HTR-8/SVneo (cell line): ENCODE measurements around the gene HIVEP3.

Experiments used
- DNase-seq: peaks from one replicate; pipeline ENCODE4 v3.0.0; 2011; ENCODE audit warnings: low spot score, mixed read lengths; ENCODE audit not compliant: insufficient read length
- FAIRE-seq: peaks from 2 replicates; lab custom pipeline; 2011; peaks lifted over from hg19 to GRCh38; lab: Jason Lieb, UNC

HIVEP3 gene

DNA sequence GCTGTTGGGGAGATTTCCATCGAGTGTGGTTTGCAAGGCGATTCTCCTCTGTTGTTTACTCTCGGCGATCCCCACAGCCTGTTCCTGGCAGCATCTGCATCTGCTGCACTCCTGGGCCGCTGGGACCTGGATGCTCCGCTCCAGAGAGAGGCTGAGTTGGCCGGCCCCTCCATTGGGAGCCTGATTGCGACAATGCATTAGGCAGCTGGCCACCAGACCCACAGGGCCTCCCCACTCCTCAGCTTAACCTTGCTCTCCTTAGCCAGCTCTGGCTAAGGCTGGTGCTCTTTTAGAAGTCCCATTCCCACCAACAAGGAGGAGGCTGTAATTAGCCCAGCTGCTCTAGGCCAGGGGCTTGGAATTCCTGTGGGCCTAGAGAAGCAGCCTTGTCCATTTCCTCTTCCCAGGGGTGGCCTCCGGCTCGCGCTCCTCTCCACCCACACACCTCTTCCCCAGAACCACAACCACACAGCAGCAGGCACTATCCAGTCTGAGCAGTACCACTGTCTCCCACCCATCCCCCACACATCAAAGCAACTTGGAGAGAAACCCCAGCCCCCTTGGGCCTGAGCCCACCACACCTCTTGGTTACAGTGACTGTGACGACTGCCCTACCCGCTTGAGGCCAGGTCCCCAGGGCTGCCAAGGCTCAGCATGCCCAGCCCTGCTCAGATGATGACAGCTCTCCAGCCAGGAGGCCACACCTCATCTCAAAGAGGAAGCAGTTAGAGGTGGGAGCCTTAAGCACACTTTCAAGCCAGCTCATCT is 240.4 kb downstream of the HIVEP3 start:
- DNase-seq (no peak), FAIRE-seq (no peak)

DNA sequence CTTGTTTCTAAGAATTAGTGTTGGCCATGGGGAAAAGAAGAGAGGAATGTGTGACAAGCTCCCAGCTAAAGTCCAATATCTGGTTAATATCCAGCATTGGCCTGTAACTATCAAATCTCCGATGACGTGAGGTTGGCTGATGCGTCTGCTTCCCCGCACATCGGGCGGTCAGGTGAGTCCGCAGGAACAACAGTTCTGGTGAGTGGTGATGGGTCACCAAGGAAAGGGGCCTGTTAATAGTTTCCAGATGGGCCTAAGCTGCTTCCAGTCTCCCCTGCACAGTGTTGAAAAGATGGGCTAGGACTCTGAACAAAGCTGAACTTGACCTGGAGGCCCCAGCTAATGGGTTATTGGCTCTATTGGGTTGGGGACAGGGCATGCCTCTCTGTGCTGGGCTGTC is 241.1 kb downstream of the HIVEP3 start:
- no peak for FAIRE-seq
- no peak for DNase-seq

DNA sequence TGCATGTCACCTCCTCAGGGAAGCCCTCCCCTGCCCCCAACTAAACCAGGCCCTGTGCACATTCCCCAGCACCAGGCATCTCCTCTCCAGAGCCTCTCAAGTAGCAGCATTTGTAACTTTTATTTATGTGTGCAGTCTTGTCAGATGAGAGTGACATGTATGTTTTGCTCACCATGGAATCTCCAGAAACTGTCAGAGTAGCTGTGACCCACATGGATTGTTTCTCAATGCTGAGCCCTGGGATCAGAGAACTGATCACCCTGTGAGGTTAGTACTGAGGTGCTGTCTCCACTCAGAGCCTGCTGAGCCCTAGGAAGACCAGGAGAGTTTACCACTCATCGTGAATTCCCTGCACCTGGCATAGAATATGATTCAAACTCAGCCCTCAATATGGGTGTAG is 243.3 kb downstream of the HIVEP3 start:
- no peak for FAIRE-seq

DNA sequence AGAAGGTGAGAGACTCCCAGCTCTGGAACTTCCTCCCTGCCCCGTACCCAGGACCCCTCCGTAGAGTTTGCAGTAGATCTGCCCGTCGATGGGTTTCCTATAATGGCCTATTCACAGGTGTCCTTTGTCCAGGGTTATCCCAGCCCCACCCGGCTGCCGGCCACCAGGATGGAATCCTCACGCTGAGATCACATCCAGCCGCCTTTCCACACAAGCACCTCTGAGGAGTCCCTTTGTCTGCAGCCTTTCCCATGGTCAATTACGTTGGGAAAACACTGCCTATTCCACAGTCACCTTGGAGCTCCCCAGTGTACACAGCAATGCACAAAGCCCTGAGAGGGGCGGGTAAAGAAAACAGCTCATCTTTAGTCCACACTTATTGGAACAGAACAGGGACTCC is 244.2 kb downstream of the HIVEP3 start:
- DNase-seq: no peak
- no peak for FAIRE-seq

More for the DNA sequence above, 243.3 kb downstream of the HIVEP3 start:
- DNase-seq: no peak

DNA sequence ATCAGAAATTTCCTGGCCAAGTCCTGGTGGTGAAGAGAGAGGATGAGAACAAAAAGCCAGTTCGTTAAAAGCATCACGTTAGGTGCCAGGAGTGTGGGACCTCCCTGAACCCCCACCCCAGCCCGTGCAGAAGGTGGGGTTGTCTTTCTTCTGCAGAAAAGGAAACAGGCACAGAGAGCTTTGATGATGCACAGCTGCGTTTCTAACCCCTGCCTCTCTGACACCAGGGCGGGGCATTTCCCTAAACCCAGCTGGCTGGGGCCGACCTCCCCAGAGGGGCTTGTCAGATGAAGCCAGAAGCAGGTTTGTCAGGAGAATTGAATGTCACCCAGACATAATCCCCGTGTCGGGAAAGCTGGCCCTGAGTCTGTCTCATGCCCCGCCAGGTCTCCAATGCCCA is 244.9 kb downstream of the HIVEP3 start:
- FAIRE-seq (no peak), DNase-seq (no peak)

DNA sequence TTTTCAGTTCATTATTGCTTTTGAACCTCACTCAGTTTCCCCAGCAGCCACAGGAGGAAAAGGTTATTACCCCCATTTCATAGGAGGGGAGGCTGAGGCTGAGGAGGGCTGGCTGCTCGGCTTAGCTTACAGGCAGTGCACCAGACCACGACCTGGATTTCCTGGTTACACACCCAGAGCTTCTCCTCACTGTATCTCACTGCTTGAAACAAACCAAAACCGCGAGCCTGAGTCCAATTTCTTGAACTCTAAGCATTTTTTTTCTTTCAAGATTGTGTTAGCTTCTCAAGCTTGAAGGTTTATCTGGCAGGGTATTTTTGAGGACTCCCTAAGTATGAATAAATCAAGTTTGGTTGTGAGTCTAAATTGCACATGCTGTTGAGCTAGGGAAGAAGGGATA is 245.3 kb downstream of the HIVEP3 start:
- FAIRE-seq: no peak
- no peak for DNase-seq

DNA sequence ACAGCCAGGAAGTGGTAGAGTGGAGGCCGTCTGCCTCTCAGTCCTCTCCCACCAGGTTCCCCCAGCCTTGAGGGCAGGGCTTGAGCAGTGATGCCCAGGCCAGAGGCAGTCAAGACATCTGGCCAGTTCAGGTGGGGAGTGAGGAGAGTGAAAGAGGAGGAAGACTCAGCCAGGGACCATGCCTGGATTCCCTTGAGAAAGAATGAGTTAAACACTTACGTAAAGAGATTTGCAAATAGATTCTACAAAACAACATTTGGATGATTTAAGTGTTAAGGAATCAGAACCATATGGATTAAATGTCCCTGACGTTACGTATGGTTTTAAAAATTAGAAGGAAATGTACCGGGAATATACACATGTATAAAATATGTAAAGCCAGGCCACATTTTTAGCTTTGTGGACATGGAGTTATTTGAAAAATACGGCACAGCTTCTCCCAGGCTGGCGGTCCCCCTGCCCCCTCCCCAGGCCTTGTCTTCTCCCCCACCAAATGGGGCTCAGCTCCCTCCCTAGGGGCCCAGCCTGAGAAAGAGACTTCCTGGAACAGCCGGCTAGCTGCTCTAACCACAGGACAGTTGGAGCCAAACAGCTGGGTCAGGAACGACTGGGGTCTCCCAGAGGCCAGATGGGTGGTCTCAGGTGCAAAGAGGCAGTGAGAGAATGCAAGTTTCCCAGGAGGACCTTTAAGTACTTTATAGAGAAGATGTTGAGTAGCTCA is 245.9 kb downstream of the HIVEP3 start:
- FAIRE-seq: no peak
- no peak for DNase-seq

DNA sequence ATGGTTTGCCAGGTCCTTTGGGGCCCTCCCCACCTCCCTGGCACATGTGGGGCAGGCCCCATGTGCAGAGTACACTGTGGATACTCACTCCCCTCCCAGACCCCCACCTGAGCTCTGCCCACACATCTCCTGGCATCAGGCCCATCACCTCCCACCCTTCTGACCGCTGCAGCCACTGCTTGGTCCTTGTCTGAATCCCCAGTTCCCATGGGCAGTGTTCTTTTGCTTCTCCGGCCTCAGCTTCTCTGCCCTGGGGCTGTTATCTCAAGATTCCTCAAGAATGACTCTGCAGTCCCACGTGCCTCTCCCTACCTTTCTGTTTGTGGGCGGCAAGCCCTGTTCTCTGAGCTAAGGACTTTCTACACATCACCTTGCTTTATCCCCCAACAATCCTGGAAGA is 246.5 kb downstream of the HIVEP3 start:
- DNase-seq: peak; percentile 87
- no peak for FAIRE-seq

DNA sequence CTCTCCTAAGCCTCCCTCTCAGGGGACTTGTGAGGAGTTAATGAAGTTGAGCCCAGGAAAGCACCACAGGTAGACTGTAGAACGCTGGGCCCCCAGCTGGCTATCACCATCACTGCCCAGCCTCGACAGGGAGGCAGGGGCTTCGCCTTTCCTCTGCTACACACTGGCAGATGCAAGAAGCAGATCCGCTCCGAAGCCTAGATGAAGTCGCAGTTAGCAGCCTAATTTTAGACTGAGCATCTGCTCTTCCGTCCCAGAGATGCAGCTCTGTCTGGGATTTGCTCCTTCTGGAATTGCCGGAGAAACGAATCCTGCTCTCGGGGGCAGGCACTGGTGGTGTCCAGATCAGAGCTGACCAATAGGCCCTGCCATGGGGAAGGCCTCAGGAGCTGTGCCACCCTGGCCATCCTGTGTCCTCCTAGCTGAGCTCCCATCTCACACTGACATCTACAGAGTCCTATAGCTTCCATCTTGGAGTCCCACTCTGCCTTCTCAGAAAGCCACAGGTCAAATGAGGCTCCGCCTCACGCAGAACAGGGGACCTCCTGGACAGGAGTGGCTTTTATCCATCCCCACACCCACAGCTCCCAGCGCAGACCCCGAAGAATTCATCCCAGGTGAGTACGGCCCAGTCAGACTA is 247.5 kb downstream of the HIVEP3 start:
- FAIRE-seq (no peak), DNase-seq (no peak)

DNA sequence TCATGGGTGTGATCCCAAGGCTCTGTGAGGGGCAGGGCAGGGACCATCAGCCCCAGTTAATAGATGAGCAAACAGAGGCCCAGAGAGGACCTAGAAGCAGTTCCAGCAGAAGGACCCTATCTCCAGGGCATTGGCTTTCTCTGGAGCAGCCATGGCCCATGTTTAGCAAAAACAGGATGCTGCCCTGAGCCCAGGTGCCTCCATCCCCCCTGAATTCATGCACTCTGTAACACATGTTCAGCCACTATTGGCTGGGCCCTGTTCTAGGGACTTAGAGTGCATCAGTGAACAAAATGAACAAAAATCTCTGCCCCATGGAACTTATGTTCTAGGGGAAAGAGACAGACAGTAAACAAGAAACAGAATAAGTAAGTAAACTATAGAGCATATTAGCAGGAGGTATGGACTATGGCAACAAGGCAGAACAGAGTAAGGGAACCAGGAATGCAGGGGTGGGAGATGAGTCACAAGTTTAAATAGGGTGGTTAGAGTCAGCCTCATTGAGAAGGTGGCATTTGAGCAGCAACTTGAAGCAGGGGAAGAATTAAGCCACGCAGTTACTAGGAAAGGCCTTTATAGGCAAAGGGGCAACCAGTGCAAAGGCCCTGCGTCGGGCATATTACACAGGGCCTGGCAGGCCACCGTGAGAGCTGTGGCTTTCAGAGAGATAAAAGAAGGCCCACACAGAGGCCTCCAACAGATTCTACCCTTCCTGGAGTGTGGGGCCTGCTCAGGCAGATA is 248.3 kb downstream of the HIVEP3 start:
- FAIRE-seq: no peak
- DNase-seq: no peak

DNA sequence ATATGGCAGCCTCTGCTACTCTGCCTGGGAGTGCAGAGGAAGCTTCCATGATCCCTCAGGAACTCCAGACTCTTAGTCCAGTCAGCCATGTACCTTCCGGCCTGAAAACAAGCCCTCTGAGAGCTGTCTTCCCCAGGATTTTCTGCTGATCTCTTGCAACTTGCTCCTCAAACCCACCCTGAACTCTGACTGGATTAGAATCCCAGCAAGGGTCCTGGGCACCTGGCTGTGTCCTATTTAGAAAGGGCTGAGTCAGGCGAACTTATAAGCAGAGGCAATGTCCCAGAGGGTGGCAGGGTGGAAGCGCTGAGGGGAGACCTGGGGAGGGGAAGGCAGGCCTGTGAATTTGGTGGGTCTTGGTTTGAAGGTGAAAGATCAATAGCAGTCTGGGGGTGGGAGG is 249.8 kb downstream of the HIVEP3 start:
- no peak for FAIRE-seq
- no peak for DNase-seq

DNA sequence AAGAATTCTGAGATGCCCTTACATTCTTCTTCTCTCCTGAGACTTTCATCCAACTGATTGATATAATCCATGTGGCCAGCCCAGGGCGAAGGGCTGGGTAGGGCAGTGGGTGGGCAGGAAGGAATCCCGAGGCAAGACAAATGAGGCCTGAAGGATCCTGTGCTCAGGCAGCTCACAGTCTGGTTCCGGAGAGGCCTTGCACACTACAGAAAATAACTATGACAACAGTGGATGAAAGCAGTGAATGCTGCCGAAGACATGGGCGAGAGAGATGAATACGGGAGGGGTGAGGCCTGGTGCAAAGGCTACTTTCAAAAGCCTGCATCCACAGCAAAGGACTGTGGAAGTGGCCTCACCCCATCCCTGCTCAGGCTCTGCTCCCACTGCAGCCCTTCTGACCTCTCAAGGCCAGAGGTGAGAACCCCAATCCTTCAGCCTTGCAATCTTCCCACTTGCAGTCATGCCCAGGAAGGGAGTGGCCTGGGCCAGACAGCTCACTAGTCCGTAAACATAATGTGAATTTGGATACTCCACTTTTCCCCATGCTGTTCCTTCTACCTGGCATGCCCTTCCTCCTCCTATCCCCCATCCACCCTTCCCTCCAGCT is 250.6 kb downstream of the HIVEP3 start:
- no peak for FAIRE-seq

DNA sequence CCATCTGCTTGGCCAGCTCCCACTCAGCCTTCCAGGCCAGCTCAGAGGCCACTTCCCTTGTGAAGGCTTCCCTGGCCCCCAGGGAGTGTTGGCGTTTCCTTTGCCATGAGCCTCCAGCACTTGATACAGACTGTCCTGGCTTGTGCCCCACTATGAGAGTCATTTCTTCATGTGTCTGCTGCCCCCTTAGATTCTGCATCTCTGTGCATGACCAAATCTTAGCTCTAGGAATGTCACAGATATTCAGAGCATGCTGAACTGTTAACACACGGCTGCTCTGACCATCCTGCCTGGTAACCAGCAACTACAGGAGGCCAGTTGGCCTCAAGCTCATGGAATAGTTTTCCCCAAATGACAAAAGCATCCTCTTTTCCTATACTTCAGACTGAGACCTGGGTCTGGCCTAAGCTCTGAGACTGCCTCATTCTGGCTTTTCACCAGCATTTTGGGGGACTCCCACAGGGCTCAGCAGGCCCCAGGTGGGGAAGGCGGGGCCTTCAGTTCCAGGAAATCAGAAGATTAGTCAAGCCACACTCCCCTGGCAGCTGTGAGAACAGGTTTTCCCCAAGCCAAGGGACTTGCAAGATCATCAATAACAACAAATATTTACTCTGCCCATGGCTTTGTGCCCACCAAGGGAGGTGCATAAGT is 251.6 kb downstream of the HIVEP3 start:
- FAIRE-seq: peak; percentile 23
- no peak for DNase-seq

More for the DNA sequence above, 250.6 kb downstream of the HIVEP3 start:
- no peak for DNase-seq

DNA sequence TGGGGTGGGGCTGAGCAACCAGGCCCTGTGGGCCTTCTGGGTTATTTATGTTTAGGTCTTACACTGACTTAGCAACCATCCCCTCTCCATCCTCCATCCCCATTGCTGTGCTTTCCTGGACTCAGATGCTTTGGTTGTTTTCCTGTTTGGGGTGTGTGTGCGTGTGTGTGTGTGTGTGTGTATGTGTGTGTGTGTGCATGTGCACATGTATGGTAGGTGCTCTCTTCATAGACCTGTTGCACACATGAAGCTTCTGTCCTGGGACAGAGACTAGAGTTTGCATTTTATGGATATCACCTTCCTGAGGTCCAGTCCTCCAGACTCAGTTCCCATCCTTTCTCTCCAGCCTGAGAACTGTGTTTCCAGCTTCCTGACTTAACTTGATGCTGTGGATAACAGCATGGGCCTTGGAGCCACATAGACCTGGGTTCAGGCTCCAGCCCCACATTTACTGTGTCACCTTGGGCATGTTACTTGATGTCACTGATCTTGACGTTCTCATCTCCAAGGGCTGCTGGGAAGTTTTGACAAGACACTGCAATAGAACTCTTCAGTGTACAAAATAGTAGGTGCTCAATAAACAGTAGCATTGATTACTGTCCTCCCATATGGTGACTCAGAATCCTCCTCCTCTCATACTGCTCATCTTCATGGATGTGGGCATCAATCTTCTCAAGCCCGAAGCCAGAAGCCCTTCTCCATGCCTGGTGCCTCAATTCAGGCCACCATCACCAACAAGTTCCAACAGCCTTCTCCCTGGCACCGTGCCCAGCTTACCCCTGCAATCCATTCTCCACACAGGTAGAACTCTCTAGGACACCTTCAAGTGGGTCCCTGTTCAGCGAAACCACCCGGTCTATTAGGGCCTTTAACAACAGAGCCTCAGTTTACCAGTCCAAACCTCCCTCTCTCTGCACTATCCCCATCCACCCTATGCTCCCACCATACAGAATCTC is 252.5 kb downstream of the HIVEP3 start:
- DNase-seq (no peak), FAIRE-seq (no peak)

DNA sequence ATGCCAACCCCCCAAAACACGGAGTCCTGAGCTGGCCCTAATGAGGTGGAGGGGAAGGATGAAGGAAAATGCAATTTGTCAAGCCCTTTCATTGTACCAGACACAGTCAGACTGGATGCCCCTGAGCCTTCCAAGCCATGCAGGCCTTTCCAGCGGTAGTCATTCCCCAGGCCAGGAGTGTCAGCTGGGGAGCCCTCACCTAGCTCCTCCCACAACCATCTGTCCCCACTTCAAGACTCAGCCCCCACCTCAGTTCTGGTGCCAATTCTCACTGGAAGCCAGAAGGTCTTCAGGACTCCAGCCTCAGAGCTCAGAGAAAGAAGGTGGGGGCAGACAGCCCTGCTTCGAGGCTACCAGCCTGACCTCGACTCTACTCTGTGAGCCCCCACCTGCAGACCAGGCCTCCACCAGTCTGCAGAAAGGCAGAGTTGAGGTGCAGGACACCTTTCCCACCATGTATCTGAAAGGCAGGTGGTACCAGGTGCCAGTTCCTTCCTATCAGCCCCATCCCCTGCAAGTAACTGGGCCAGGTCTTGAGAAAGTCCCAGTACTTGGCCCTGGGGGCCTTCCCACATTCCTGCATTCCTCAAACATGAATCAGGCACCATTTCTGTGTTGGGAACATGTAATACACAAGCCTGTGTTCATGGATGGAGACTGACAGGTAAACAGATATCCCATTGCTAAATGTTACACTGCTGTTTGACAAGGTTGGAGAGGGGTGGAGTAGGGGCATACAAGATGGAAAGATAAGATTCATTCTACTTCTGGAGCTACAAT is 253.7 kb downstream of the HIVEP3 start:
- peak; percentile 69 for DNase-seq
- peak; percentile 89 for FAIRE-seq

DNA sequence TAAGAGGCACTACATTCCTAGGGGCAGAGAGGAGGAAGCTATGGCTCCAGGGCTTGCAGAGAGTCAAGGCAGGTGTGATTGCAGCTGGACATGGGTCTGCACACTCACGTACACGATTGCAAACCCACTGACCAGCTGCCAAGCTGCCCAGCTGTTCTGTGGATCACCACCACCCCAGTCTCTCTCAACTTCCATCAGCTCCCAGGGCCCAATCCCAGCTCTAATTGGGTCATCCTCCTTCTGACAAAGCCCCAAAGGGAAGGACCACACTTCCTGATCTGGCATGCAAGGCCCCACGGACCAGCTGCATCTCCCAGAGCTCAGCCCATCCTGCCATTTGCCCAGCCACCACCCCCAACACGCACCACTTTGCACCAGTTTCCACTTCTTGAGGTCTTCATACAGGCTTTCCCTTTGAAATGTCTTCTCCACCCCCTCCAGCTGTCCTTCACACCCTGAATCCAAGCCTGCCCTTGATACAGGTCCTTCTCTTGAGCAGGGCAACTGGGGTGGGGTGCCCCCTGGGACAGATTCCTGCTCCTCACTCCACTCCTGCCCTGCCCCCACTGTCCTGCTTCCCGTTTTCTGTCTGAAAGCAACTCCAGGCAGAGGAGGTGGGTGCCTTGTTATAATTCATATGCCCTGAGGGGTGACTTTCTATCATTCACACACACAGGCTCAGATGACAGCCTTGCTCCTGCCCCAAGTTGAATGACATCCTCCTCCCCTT is 254.9 kb downstream of the HIVEP3 start:
- DNase-seq (no peak), FAIRE-seq (no peak)

DNA sequence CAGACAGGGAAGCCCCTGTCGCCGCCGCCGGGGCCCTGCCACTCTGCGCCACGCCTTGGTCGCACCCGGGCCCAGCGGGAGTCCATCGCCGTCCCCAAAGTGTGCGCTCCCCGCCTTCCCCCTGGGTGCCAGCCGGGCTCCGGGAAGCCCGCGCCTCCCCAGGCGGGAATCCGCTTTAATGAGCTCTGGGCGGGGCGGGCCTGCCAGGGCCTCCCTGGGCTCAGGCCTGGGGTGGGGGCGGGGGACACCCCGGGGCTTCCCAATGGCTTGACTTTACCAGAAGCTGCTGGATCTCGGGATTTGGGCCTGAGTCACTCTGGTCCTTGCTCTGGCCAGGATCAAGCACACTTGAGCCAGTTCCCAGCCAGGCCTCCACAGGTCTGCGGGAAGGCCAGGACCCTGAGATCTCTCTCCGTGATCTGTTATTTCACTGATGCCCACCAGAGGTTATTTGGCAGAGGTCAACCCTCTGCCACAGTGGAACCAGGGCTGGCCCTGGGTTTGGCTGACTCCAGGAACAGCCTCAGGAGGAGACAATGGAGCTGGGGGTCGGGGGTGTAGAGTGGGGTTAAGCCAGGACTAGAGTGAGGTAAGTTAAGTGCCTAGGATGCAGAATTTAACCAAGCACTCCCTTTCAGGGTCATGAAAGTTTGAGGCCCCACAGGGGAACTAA is 255.8 kb downstream of the HIVEP3 start:
- no peak for FAIRE-seq

More for the DNA sequence above, 255.8 kb downstream of the HIVEP3 start:
- DNase-seq: no peak
